GM10248 (cell line): ENCODE results near the gene KCNQ4.

ENCODE experiments used
- CTCF ChIA-PET: fragments of 300-600 bp; sonication (Branson Sonifier 250); formaldehyde crosslinking; extraction: SDS; loops from one replicate; lab custom pipeline; 2021; ENCODE audit warnings: antibody characterized with exemption; lab: Yijun Ruan, JAX
- POLR2A ChIA-PET: fragments of 350-650 bp; sonication (Branson Sonifier 250); formaldehyde crosslinking; extraction: SDS; loops from one replicate; lab custom pipeline; 2020; ENCODE audit warnings: antibody characterized with exemption; lab: Yijun Ruan, JAX
- DNase-seq: peaks from one replicate; pipeline ENCODE4 v3.0.0; 2012; ENCODE audit errors: extremely low spot score
- CTCF ChIP-seq: IDR thresholded peaks from 2 replicates; pipeline ENCODE4 v1.5.1; 2012; ENCODE audit warnings: mild to moderate bottlenecking, low read depth; ENCODE audit errors: extremely low read depth, missing control alignments, control extremely low read depth

The KCNQ4 gene

GRCh38 chr1:40808002-40808401 lies 24.4 kb downstream of the KCNQ4 start:
- CTCF ChIA-PET: interaction anchor here (1.5 to 2.4 kb wide), 2 partner anchors 17 to 34 kb away, joined by 3 to 17 read pairs; no protein-coding TSS in a partner anchor

GRCh38 chr1:40808444-40808843 lies 24.9 kb downstream of the KCNQ4 start:
- CTCF ChIA-PET: interaction anchor here (1.2 to 2.4 kb wide), 3 partner anchors 17 to 34 kb away, joined by 3 to 17 read pairs (median 4); no protein-coding TSS in a partner anchor
- POLR2A ChIA-PET: no interaction called here
- DNase-seq: no peak
- no peak for TF ChIP-seq CTCF

More at GRCh38 chr1:40808002-40808401, 24.4 kb downstream of the KCNQ4 start:
- POLR2A ChIA-PET: no interaction called here
- no peak for DNase-seq
- no peak for TF ChIP-seq CTCF

GRCh38 chr1:40808909-40809308 lies 25.3 kb downstream of the KCNQ4 start:
- POLR2A ChIA-PET: no interaction called here
- TF ChIP-seq CTCF: no peak
- no peak for DNase-seq
- CTCF ChIA-PET: interaction anchor here (0.6 to 2.4 kb wide), 4 partner anchors 13 to 35 kb away, joined by 3 to 17 read pairs (median 4); no protein-coding TSS in a partner anchor

- no peak for TF ChIP-seq CTCF
- no peak for DNase-seq
- ChIA-PET POLR2A (no interaction called here), CTCF (interaction anchor here (1.4 kb wide), 2 partner anchors 36 to 39 kb away, joined by 4 to 5 read pairs; no protein-coding TSS in a partner anchor)
Observed at GRCh38 chr1:40810927-40811326, 27.3 kb downstream of the KCNQ4 start.

GRCh38 chr1:40815420-40815819 lies 31.8 kb downstream of the KCNQ4 start:
- no peak for DNase-seq
- no peak for TF ChIP-seq CTCF
- ChIA-PET CTCF (interaction anchor here (0.7 to 1.5 kb wide), 4 partner anchors 12 to 41 kb away, joined by 3 to 5 read pairs (median 3); no protein-coding TSS in a partner anchor), POLR2A (no interaction called here)

GRCh38 chr1:40817791-40818263 lies 34.2 kb downstream of the KCNQ4 start:
- POLR2A ChIA-PET: no interaction called here
- no peak for TF ChIP-seq CTCF
- CTCF ChIA-PET: interaction anchor here (0.7 kb wide), 1 partner anchor 43 kb away, joined by 3 read pairs; no protein-coding TSS in a partner anchor
- no peak for DNase-seq
